Measurements from ENCODE around the gene SALL4. TPM values are rescaled to one million over a fixed set of nuclear protein-coding genes. Genes with fewer than 3 reads are reported as not detected.

Gene SALL4
- total RNA-seq, 4 donors from 2014 or later: 0.13 to 0.34 (median 0.21) TPM; not detected in 1

DNA sequence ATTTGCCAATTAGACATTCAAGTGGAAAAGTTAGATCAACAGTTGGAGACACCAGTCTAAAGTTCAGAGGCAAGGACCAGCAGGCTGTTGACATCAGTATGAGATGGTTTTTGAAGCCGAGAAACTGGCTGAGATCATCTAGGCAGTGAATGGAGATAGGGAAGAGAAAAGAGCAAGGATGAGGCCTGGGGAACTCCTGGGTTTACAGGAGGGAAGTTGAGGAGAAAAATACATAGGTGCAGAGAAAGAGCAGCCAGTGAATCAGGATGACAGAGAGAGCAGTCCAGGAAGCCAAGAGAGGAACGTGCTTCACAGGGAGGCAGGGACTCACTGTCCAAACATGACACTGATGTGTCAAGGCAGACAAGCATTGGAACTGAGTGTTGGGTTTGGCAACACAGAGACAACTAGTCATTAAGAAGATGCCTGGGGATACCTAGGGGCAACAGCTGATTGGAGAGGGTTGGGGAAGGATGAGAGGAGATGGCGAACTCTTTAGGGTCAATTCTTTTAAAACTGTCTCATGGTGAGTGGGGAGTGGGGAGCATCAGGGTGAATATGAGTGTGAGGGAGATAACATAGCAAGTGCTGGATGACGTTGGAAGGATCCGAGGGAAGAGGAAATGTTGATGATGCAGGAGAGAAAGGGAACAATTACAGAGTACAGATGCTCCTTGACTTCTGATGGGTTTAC is 13.2 kb upstream of the SALL4 start:
- TF ChIP-seq, protein P1, sequence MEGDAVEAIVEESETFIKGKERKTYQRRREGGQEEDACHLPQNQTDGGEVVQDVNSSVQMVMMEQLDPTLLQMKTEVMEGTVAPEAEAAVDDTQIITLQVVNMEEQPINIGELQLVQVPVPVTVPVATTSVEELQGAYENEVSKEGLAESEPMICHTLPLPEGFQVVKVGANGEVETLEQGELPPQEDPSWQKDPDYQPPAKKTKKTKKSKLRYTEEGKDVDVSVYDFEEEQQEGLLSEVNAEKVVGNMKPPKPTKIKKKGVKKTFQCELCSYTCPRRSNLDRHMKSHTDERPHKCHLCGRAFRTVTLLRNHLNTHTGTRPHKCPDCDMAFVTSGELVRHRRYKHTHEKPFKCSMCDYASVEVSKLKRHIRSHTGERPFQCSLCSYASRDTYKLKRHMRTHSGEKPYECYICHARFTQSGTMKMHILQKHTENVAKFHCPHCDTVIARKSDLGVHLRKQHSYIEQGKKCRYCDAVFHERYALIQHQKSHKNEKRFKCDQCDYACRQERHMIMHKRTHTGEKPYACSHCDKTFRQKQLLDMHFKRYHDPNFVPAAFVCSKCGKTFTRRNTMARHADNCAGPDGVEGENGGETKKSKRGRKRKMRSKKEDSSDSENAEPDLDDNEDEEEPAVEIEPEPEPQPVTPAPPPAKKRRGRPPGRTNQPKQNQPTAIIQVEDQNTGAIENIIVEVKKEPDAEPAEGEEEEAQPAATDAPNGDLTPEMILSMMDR (IDR thresholded peaks at IDR 0.05): no peak
- no peak for TF ChIP-seq POLR2A (IDR thresholded peaks at IDR 0.05)
- H3K4me3 ChIP-seq (ENCODE audit: low read depth, poor library complexity, severe bottlenecking): no peak overlapping the region
- intact Hi-C loops (cut with DNase I; ENCODE audit: low total_unique reads): no loop called here

GRCh38 chr20:51812861-51813260 is 10.5 kb upstream of the SALL4 start:
- 81 to 85% methylated on average over 4 of the region's 4 CpGs for WGBS, 2 donors
- no peak overlapping the region for H3K4me3 ChIP-seq (ENCODE audit: low read depth, poor library complexity, severe bottlenecking)
- no peak for DNase-seq (ENCODE audit: low spot score in 2 of 2)
- no peak for TF ChIP-seq POLR2A (IDR thresholded peaks at IDR 0.05)
- TF ChIP-seq, protein P1 (IDR thresholded peaks at IDR 0.05): no peak
- intact Hi-C loops (cut with DNase I; ENCODE audit: low total_unique reads): no loop called here

More for the DNA sequence above, 13.2 kb upstream of the SALL4 start:
- WGBS, 2 donors: 55 to 73% methylated on average over 5 of the region's 5 CpGs
- DNase-seq (ENCODE audit: low spot score in 2 of 2): no peak

DNA sequence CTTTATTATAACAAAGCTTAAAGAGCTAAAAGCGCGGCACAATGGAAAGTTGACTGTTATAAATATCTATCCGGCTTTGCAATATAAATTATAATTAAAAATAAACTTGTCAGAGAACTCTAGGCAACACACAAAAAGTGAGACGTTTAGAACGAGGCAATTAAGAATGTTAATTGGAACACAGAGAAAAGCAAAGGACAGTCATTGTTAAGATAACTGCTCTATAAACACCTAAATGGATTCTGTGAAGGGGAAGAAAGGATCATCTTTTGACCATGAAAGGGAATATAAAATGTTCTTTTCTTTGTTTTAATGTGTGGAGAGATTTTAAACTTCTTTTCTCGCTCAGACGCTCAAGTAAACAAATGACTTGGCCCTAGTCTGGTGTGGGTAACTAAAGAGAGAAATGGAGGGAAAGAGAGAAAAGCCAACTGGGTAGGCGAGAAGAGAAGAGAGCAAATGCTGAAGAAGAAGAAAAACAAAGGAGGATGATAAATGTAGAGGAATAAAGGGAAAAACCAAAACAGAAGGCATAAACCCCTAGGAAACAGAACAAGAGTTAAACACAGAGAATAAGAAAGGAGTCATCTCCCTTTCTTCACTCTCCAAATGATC is 9.3 kb upstream of the SALL4 start:
- no peak for DNase-seq (ENCODE audit: low spot score in 2 of 2)
- 73 to 77% methylated on average over 8 of the region's 8 CpGs for WGBS, 2 donors

DNA sequence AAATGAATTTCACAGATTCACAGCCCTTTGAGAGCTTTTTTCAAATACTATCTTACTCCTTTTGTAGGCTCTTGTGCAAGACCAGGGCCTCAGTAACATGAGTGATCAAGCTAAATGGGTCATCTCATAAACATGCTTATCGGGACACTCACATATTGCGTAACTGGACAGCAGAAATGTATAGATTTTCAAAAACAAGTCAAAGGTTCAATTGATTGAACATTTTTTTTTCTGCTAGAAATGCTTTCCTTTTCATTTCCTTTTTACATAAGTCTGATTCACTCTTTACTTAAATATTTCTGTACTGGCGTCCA is 8.7 kb upstream of the SALL4 start:
- TF ChIP-seq, protein P1 (IDR thresholded peaks at IDR 0.05): no peak
- no peak for TF ChIP-seq POLR2A (IDR thresholded peaks at IDR 0.05)

More for the DNA sequence above, 9.3 kb upstream of the SALL4 start:
- intact Hi-C loops (cut with DNase I; ENCODE audit: low total_unique reads): no loop called here
- TF ChIP-seq POLR2A (IDR thresholded peaks at IDR 0.05): no peak
- TF ChIP-seq, protein P1 (IDR thresholded peaks at IDR 0.05): no peak
- H3K4me3 ChIP-seq (ENCODE audit: low read depth, poor library complexity, severe bottlenecking): no peak overlapping the region

GRCh38 chr20:51810155-51811041 is 8.1 kb upstream of the SALL4 start:
- no peak for DNase-seq (ENCODE audit: low spot score in 2 of 2)
- 92 to 94% methylated on average over 13 of the region's 13 CpGs for WGBS, 2 donors
- TF ChIP-seq, protein P1 (IDR thresholded peaks at IDR 0.05): no peak
- no peak for TF ChIP-seq POLR2A (IDR thresholded peaks at IDR 0.05)
- intact Hi-C loops (cut with DNase I; ENCODE audit: low total_unique reads): no loop called here
- H3K4me3 ChIP-seq (ENCODE audit: low read depth, poor library complexity, severe bottlenecking): no peak overlapping the region

More for the DNA sequence above, 8.7 kb upstream of the SALL4 start:
- H3K4me3 ChIP-seq (ENCODE audit: low read depth, poor library complexity, severe bottlenecking): no peak overlapping the region
- DNase-seq (ENCODE audit: low spot score in 2 of 2): no peak
- intact Hi-C loops (cut with DNase I; ENCODE audit: low total_unique reads): no loop called here
- 90 to 93% methylated on average over 3 of the region's 3 CpGs for WGBS, 2 donors
